CD4-positive, alpha-beta T cell (primary cell): ENCODE data around the gene TP53I13. TPM values are rescaled to one million over a fixed set of nuclear protein-coding genes. Genes with fewer than 3 reads are reported as not detected.

Source experiments
- ATAC-seq: fragments of 200-7000 bp; cut with Tn5 transposase; one replicate; pipeline ENCODE4 v1.10.0; 2022; ENCODE audit warnings: mild to moderate bottlenecking; ENCODE audit not compliant: poor library complexity
- CTCF ChIA-PET: fragments of 350-600 bp; sonication (Branson Sonifier 250); formaldehyde crosslinking; loops from one replicate; lab custom pipeline; 2021; ENCODE audit warnings: antibody characterized with exemption, inconsistent platforms; lab: Charles Lee
- POLR2A ChIA-PET: fragments of 350-600 bp; sonication (Branson Sonifier 250); formaldehyde crosslinking; loops from one replicate; lab custom pipeline; 2021; ENCODE audit warnings: antibody characterized with exemption, inconsistent platforms; lab: Charles Lee
- DNase-seq, 14 experiments: peaks; one replicate each; pipeline ENCODE4 v3.0.0-alpha.2; 2013 to 2020; ENCODE audit warnings: mixed read lengths in 2 of 14
- H3K27ac ChIP-seq, 2 donors: one replicate each; pipeline versions ENCODE4 v1.5.1 to v1.7.0; 2013; ENCODE audit warnings: low read length in 2 of 2, low read depth in 1 of 2, mild to moderate bottlenecking in 1 of 2
- H3K27me3 ChIP-seq, 2 experiments: 1 replicate in 1 of 2; 2 replicates in 1 of 2; pipeline versions ENCODE4 v1.6.1 to v1.7.0; 2013; ENCODE audit warnings: low read length in 2 of 2, control low read depth in 1 of 2, mild to moderate bottlenecking in 1 of 2, moderate library complexity in 1 of 2; ENCODE audit not compliant: insufficient read depth in 2 of 2, control insufficient read depth in 1 of 2
- H3K36me3 ChIP-seq: one replicate; pipeline ENCODE4 v1.6.1; 2013; ENCODE audit warnings: low read length, control low read depth; ENCODE audit not compliant: insufficient read depth
- H3K4me1 ChIP-seq: one replicate; pipeline ENCODE4 v1.6.1; 2013; ENCODE audit warnings: low read length, control low read depth; ENCODE audit not compliant: insufficient read depth
- H3K4me3 ChIP-seq: one replicate; pipeline ENCODE4 v1.5.1; 2013; ENCODE audit warnings: mild to moderate bottlenecking, low read length, moderate library complexity
- H3K9me3 ChIP-seq, 2 experiments: 1 replicate in 1 of 2; 2 replicates in 1 of 2; pipeline versions ENCODE4 v1.6.1 to v1.7.0; 2013; ENCODE audit warnings: low read length in 2 of 2, mild to moderate bottlenecking in 2 of 2, control low read depth in 1 of 2, moderate library complexity in 1 of 2; ENCODE audit not compliant: control insufficient read depth in 1 of 2, insufficient read depth in 1 of 2
- H3K27ac Mint-ChIP-seq: one replicate; pipeline ENCODE4 v1.8.0; 2020; ENCODE audit warnings: mixed read lengths
- H3K27me3 Mint-ChIP-seq: one replicate; pipeline ENCODE4 v1.8.0; 2021; ENCODE audit warnings: mixed read lengths
- H3K36me3 Mint-ChIP-seq: one replicate; pipeline ENCODE4 v1.8.0; 2021; ENCODE audit warnings: low read depth, mixed read lengths
- H3K4me1 Mint-ChIP-seq: one replicate; pipeline ENCODE4 v1.8.0; 2021; ENCODE audit warnings: low read depth, mixed read lengths
- H3K4me3 Mint-ChIP-seq: one replicate; pipeline ENCODE4 v1.8.0; 2020; ENCODE audit warnings: mild to moderate bottlenecking, mixed read lengths
- H3K9me3 Mint-ChIP-seq: one replicate; pipeline ENCODE4 v1.8.0; 2020; ENCODE audit warnings: mixed read lengths
- intact Hi-C, 2 experiments: fragments of 100-400 bp; cut with DNase I in 1 of 2; cut with micrococcal nuclease in 1 of 2; formaldehyde crosslinking; loops; one replicate each; pipeline versions ENCODE4 v1.15.1 to v1.9.0; 2023 to 2025; cut with DNase I, micrococcal nuclease
- total RNA-seq, 174 experiments: library from RNA in 2 of 174; stranded (reverse) in 2 of 174; gene quantifications; one replicate each; pipeline ENCODE4 v1.2.3 and lab custom pipeline; 2021 to 2026
- TF ChIP-seq, protein P1 (sequence below): fragments of 200-600 bp; IDR thresholded peaks from one replicate; pipeline ENCODE4 v1.8.0; 2022; ENCODE audit warnings: antibody characterized with exemption, mild to moderate bottlenecking

TP53I13 gene
- total RNA-seq, 2 experiments from 2014 or later: 45.8 to 47.7 TPM

DNA sequence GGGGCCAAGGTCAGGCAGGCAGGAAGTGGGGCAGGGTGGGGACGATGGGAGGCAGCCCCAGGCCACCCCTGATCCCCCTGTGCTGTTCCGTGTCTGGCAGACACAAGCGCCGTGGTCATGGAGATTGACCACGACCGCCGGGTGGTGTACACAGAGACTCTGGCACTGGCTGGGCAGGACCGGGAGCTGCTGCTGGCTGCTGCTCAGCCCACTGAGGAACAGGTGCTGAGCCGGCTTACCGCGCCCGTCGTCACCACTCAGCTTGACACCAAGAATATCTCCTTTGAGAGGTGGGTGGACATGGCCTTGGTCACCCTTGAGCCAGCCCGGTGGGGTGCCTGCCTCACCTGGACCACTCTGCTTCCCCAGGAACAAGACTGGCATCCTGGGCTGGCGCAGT is 40.5 kb downstream of the TP53I13 start:
- Mint-ChIP-seq H3K4me1 (peaks cover 4% of the 10 kb centered on the region), H3K36me3 (no peaks in the 10 kb centered on the region), H3K27me3 (no peaks in the 10 kb centered on the region), H3K9me3 (no peaks in the 10 kb centered on the region), H3K4me3 (no peak overlapping the region), H3K27ac (no peak overlapping the region)
- POLR2A ChIA-PET: interaction anchor here (0.8 kb wide), 1 partner anchor 8 kb away, joined by 3 read pairs; no protein-coding TSS in a partner anchor
- H3K4me1 ChIP-seq: peaks cover 13% of the 10 kb centered on the region
- CTCF ChIA-PET: interaction anchor here (4.2 kb wide), 1 partner anchor 8 kb away, joined by 20 read pairs; no protein-coding TSS in a partner anchor
- DNase-seq (no peak), ATAC-seq (no peak)
- no peak overlapping the region for H3K4me3 ChIP-seq
- H3K36me3 ChIP-seq: no peaks in the 10 kb centered on the region
- H3K27me3 ChIP-seq: no peaks in the 10 kb centered on the region
- TF ChIP-seq, protein P1, sequence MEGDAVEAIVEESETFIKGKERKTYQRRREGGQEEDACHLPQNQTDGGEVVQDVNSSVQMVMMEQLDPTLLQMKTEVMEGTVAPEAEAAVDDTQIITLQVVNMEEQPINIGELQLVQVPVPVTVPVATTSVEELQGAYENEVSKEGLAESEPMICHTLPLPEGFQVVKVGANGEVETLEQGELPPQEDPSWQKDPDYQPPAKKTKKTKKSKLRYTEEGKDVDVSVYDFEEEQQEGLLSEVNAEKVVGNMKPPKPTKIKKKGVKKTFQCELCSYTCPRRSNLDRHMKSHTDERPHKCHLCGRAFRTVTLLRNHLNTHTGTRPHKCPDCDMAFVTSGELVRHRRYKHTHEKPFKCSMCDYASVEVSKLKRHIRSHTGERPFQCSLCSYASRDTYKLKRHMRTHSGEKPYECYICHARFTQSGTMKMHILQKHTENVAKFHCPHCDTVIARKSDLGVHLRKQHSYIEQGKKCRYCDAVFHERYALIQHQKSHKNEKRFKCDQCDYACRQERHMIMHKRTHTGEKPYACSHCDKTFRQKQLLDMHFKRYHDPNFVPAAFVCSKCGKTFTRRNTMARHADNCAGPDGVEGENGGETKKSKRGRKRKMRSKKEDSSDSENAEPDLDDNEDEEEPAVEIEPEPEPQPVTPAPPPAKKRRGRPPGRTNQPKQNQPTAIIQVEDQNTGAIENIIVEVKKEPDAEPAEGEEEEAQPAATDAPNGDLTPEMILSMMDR: no peak
- H3K9me3 ChIP-seq: no peaks in the 10 kb centered on the region
- no peak overlapping the region for H3K27ac ChIP-seq
- intact Hi-C loops: no loop called here

DNA sequence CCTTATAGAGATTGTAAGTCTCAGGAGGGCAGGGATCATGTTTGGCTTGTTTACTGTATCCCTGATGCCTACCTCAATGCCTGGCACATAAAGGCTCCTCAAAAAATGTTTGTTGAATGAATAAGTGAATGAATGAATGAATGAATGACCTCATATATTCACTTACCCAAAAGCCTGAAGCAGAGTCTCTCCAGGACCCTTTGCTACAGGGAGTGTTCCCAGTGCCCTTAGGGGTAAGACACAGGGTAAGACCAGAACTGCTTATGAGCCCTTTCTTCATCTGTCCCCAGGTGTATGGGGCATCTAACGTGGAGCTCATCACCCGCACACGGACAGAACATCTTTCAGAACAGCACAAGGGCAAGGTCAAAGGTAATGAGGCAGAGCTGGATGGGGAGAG is 41.9 kb downstream of the TP53I13 start:
- Histone ChIP-seq H3K4me1 (peaks cover 27% of the 10 kb centered on the region), H3K27me3 (no peaks in the 10 kb centered on the region), H3K36me3 (no peaks in the 10 kb centered on the region), H3K27ac (no peak overlapping the region), H3K4me3 (no peak overlapping the region), H3K9me3 (no peaks in the 10 kb centered on the region)
- Mint-ChIP-seq H3K36me3 (no peaks in the 10 kb centered on the region), H3K27me3 (no peaks in the 10 kb centered on the region), H3K4me1 (peaks cover 18% of the 10 kb centered on the region), H3K27ac (no peak overlapping the region), H3K9me3 (no peaks in the 10 kb centered on the region), H3K4me3 (no peak overlapping the region)
- DNase-seq: no peak
- TF ChIP-seq, protein P1: no peak
- CTCF ChIA-PET: no interaction called here
- POLR2A ChIA-PET: no interaction called here
- ATAC-seq: no peak
- intact Hi-C loops: loop anchor here (5.0 to 10.0 kb wide), 3 partner anchors 46 to 324 kb away; partner anchors contain the start of genes ABHD15 (in 2 of the 2), TP53I13 (in 2 of the 2) and SSH2 (in 1 of the 2)

DNA sequence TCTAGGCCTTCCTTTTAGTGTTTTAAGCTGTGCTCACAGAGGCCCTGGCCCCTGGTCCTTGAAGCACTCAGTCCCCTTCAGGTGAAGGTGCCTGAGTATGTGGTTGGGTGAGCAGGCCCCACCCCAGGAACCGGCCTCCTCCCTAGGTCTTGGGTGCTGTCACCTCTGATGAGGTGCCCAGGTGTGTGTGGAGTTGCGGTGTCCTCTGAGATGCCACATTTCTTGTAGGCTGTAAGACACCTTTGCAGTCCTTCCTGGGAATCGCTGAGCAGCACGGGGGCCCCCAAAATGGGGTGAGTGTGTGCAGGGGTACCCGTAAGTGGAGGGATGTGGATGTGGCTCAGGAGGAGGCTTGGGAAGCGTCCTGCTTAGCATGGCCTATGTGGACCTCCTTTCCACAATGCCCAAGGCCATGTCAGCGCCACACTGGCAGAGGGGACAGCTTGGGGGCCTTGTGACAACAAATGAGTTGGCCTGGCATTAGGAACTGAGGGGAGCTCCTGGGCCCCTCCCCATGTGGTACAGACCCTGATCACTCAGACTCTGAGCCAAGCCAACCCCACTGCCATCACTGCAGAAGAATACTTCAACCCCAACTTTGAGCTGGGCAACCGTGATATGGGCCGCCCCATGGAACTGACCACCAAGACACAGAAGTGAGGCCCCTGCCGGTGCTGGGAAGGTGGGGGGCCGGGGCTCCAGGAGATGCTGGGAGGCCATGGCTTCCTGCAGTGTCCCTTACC is 43.0 kb downstream of the TP53I13 start:
- peak overlapping the region; percentile 20 for H3K4me3 Mint-ChIP-seq
- ChIA-PET CTCF (no interaction called here), POLR2A (no interaction called here)
- Histone ChIP-seq H3K4me3 (no peak overlapping the region), H3K36me3 (no peaks in the 10 kb centered on the region), H3K9me3 (no peaks in the 10 kb centered on the region), H3K27ac (no peak overlapping the region), H3K4me1 (peaks cover 38% of the 10 kb centered on the region), H3K27me3 (no peaks in the 10 kb centered on the region)
- DNase-seq (no peak), ATAC-seq (no peak)
- H3K27ac Mint-ChIP-seq: no peak overlapping the region
- no peaks in the 10 kb centered on the region for H3K36me3 Mint-ChIP-seq
- H3K9me3 Mint-ChIP-seq: no peaks in the 10 kb centered on the region
- no peaks in the 10 kb centered on the region for H3K27me3 Mint-ChIP-seq
- peaks cover 29% of the 10 kb centered on the region for H3K4me1 Mint-ChIP-seq
- TF ChIP-seq, protein P1: no peak
- intact Hi-C loops: loop anchor here (1.0 to 10.0 kb wide), 4 partner anchors 17 to 323 kb away; partner anchors contain the start of genes ABHD15 (in 2 of the 2), TP53I13 (in 2 of the 2) and SSH2 (in 1 of the 2)
